Breast epithelium (tissue), 4 donors: ENCODE measurements around the gene COL25A1. TPM values are rescaled to one million over a fixed set of nuclear protein-coding genes. Genes with fewer than 3 reads are reported as not detected.

ENCODE experiments used
- DNase-seq, 2 donors: peaks; one replicate each; pipeline ENCODE4 v3.0.0-alpha.2; 2019; ENCODE audit warnings: low spot score in 2 of 2
- H3K27ac ChIP-seq, 2 donors: fragments of 200-600 bp; sonication (generic) in 1 of 2; one replicate each; pipeline ENCODE4 v1.5.1; 2016 to 2019; ENCODE audit warnings: mild to moderate bottlenecking in 1 of 2
- H3K27me3 ChIP-seq, 2 donors: fragments of 200-600 bp; sonication (generic) in 1 of 2; one replicate each; pipeline versions ENCODE4 v1.5.1 to v1.6.0; 2017 to 2019; ENCODE audit warnings: control low read depth in 1 of 2, mild to moderate bottlenecking in 1 of 2
- H3K36me3 ChIP-seq: fragments of 200-600 bp; one replicate; pipeline ENCODE4 v1.5.1; 2019
- H3K4me1 ChIP-seq, 2 donors: fragments of 200-600 bp; sonication (generic); one replicate each; pipeline ENCODE4 v1.5.1; 2016 to 2019; ENCODE audit warnings: control low read depth in 1 of 2
- H3K4me3 ChIP-seq, 3 donors: fragments of 200-600 bp; sonication (generic); 1 replicate in 2 of 3; 2 replicates in 1 of 3; pipeline ENCODE4 v1.5.1; 2016 to 2019; ENCODE audit warnings: mild to moderate bottlenecking in 3 of 3, moderate library complexity in 2 of 3
- H3K9me3 ChIP-seq, 2 donors: fragments of 200-600 bp; sonication (generic) in 1 of 2; one replicate each; pipeline ENCODE4 v1.5.1; 2016 to 2019; ENCODE audit warnings: control low read depth in 1 of 2
- CTCF ChIP-seq, 3 donors: fragments of 450-650 bp; IDR thresholded peaks; one replicate each; pipeline ENCODE4 v1.5.1; 2016 to 2017; ENCODE audit warnings: antibody characterized with exemption in 3 of 3, mild to moderate bottlenecking in 3 of 3, moderate library complexity in 3 of 3
- POLR2A ChIP-seq: fragments of 450-650 bp; IDR thresholded peaks from one replicate; pipeline ENCODE4 v1.6.1; 2016; ENCODE audit warnings: antibody characterized with exemption, mild to moderate bottlenecking, moderate library complexity
- POLR2AphosphoS5 ChIP-seq, 3 donors: sonication (generic); formaldehyde crosslinking; IDR thresholded peaks; one replicate each; pipeline ENCODE4 v1.6.1; 2017; ENCODE audit warnings: antibody characterized with exemption in 3 of 3
- intact Hi-C: fragments of 100-400 bp; cut with DNase I; formaldehyde crosslinking; loops from one replicate; pipeline ENCODE4 v1.15.1; 2023; ENCODE audit warnings: low total_unique reads
- total RNA-seq, 3 donors: library from RNA; depleted of rRNA; stranded (reverse); fragments of >200 nt; gene quantifications; one replicate each; pipeline ENCODE4 v1.1.0, GENCODE V29; 2016

Gene COL25A1
- total RNA-seq, 3 donors from 2014 or later: 2.6 to 11.0 (median 2.8) TPM

GRCh38 chr4:109315818-109316217 is 13.4 kb upstream of the COL25A1 start:
- intact Hi-C loops: no loop called here

DNA sequence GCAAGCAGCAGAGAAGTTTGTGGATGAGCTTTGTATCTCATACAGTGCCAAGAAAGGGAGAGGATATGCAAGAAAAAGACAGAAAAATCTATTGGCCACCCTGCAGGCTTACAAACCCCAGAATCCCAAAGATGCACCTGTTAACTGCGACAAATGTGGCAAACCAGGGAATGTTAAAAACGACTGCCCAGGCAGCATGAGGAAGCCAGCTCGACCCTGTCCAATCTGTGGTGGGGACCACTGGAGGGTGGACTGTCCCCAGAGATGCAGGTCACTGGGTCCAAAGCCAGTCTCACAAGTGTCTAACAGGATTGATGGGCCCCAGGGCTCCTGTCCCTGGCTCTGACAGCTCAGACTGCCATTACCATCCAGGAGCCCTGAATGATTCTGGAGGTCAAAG is 12.9 kb upstream of the COL25A1 start:
- Histone ChIP-seq H3K36me3 (no peaks in the 10 kb centered on the region), H3K4me1 (no peaks in the 10 kb centered on the region), H3K9me3 (peaks cover 13 to 39% of the 10 kb centered on the region in 2 donors), H3K27me3 (no peaks in the 10 kb centered on the region), H3K27ac (no peak overlapping the region), H3K4me3 (no peak overlapping the region)
- no peak for DNase-seq
- intact Hi-C loops: no loop called here
- TF ChIP-seq CTCF (IDR thresholded peaks at IDR 0.05) (no peak), POLR2A (no peak), POLR2AphosphoS5 (IDR thresholded peaks at IDR 0.05) (no peak)

More at GRCh38 chr4:109315818-109316217, 13.4 kb upstream of the COL25A1 start:
- DNase-seq: no peak
- Histone ChIP-seq H3K27me3 (no peaks in the 10 kb centered on the region), H3K4me3 (no peak overlapping the region), H3K9me3 (peaks cover 13 to 43% of the 10 kb centered on the region in 2 donors), H3K27ac (no peak overlapping the region), H3K36me3 (no peaks in the 10 kb centered on the region), H3K4me1 (no peaks in the 10 kb centered on the region)
- TF ChIP-seq POLR2AphosphoS5 (IDR thresholded peaks at IDR 0.05) (no peak), CTCF (IDR thresholded peaks at IDR 0.05) (no peak)

DNA sequence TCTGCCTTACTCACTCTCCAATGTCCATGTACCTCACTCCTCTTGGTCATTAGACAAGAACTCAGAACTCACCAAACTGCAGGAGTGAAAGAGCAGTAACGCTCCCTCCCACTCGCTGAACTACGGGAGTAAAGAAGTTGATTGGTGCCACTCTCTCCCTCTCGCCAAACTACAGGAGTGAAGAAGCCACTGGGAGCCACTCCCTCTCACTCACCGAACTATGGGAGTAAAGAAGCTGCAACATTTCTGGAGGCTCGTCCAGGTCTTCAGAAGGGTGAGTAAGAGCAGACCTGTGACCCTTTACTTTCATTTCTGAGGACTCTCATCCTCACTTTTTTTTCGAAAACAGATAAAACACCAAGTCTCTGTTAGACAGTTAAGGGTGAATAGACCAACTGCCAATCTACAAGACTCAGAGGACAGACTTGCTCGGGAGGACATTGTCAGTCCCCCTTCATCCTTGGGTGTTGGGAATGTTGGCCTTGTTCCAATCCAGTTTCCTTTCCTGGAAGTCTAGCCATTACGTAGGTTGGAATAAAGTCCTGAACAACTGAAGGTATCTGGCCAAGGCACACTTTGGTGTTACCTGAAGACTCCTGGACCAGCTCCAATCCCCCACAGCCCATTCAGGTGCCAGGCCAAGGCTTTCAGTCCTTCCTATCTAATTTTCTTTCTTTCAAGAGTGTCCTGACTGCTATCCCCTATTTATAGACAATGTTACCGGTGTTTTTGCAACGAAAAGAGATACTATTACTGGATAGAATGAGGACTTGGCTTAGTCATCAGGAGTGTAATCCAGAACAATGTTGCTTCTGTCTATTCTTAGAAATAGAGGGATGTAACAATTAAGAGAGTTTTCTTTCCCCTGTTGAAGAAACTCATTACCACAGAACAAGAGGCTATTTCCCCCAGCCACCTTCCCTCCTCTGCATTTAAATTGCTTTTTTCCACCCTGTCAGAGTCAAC is 11.0 kb upstream of the COL25A1 start:
- no peaks in the 10 kb centered on the region for H3K36me3 ChIP-seq
- H3K9me3 ChIP-seq: peaks cover 13 to 35% of the 10 kb centered on the region in 2 donors
- no peaks in the 10 kb centered on the region for H3K27me3 ChIP-seq
- no peak for DNase-seq
- H3K4me1 ChIP-seq: no peaks in the 10 kb centered on the region
- no peak overlapping the region for H3K4me3 ChIP-seq
- H3K27ac ChIP-seq: no peak overlapping the region
- intact Hi-C loops: no loop called here
- TF ChIP-seq CTCF (IDR thresholded peaks at IDR 0.05) (no peak), POLR2AphosphoS5 (IDR thresholded peaks at IDR 0.05) (no peak), POLR2A (no peak)

GRCh38 chr4:109303140-109303496 is 660 bp upstream of the COL25A1 start:
- Histone ChIP-seq H3K27me3 (peaks cover 0 to 19% of the 10 kb centered on the region in 2 donors), H3K36me3 (no peaks in the 10 kb centered on the region), H3K4me1 (peaks cover 0 to 5% of the 10 kb centered on the region in 2 donors), H3K9me3 (no peaks in the 10 kb centered on the region), H3K4me3 (peak overlapping the region; percentile 51 to 75 (median 61)), H3K27ac (peak overlapping the region in 1 of 2 donors; percentile 23)
- TF ChIP-seq POLR2A (no peak), POLR2AphosphoS5 (IDR thresholded peaks at IDR 0.05) (no peak)
- intact Hi-C loops: no loop called here
- no peak for DNase-seq

- intact Hi-C loops: no loop called here
These were observed 652 bp downstream of the COL25A1 start for GRCh38 chr4:109301651-109302360.

More at GRCh38 chr4:109301651-109302360, 652 bp downstream of the COL25A1 start:
- H3K9me3 ChIP-seq: no peaks in the 10 kb centered on the region
- H3K27me3 ChIP-seq: peaks cover 0 to 19% of the 10 kb centered on the region in 2 donors
- H3K27ac ChIP-seq: no peak overlapping the region
- TF ChIP-seq CTCF (IDR thresholded peaks at IDR 0.05): no peak
- no peak for TF ChIP-seq POLR2AphosphoS5 (IDR thresholded peaks at IDR 0.05)
- no peak for TF ChIP-seq POLR2A
- DNase-seq: no peak
- no peaks in the 10 kb centered on the region for H3K36me3 ChIP-seq
- peak overlapping the region; percentile 51 to 75 (median 61) for H3K4me3 ChIP-seq
- H3K4me1 ChIP-seq: peaks cover 0 to 5% of the 10 kb centered on the region in 2 donors
